KBM-7 (cell line): ENCODE results near the gene PICALM.
"Not testable (repeated sequence)": the region's sequence is repeated elsewhere in the genome, so short reads cannot be mapped to it uniquely, and the experiment has no call there.

ENCODE experiments used
- DNase-seq: peaks from one replicate; pipeline ENCODE4 v3.0.0-alpha.2; 2015
- in situ Hi-C: fragments of 300-500 bp; cut with MboI; formaldehyde crosslinking; loops from 2 replicates; pipeline ENCODE4 v1.14.3; 2020; ENCODE audit warnings: low sequenced_read_pairs, low pct_unique_long_range_greater_than_20kb, mixed read lengths

The PICALM gene

GRCh38 chr11:86068951-86069407 is at the start of gene PICALM:
PICALM (minus strand) TSS chr11:86069084; CDS start chr11:86068780, 304 bp downstream.
- in situ Hi-C loops: no loop called here
- DNase-seq: peak; percentile 99

- no peak for DNase-seq
- in situ Hi-C loops: no loop called here
Observed at GRCh38 chr11:86118253-86118652, 49.4 kb upstream of the PICALM start.

- no peak for DNase-seq
- in situ Hi-C loops: no loop called here
Observed at GRCh38 chr11:86117712-86118063, 48.8 kb upstream of the PICALM start.

- DNase-seq: peak; percentile 31
- in situ Hi-C loops: no loop called here
Observed at GRCh38 chr11:86117001-86117711, 48.3 kb upstream of the PICALM start.

GRCh38 chr11:86116386-86116726 is 47.5 kb upstream of the PICALM start:
- in situ Hi-C loops: no loop called here
- no peak for DNase-seq

GRCh38 chr11:86115542-86116385 is 46.9 kb upstream of the PICALM start:
- DNase-seq: no peak
- in situ Hi-C loops: no loop called here

- no peak for DNase-seq
- in situ Hi-C loops: no loop called here
Observed at GRCh38 chr11:86108890-86109638, 40.2 kb upstream of the PICALM start.

- in situ Hi-C loops: no loop called here
- peak; percentile 36 for DNase-seq
Observed at GRCh38 chr11:86108191-86108590, 39.3 kb upstream of the PICALM start.

GRCh38 chr11:86106916-86107315 is 38.0 kb upstream of the PICALM start:
- in situ Hi-C loops: no loop called here
- no peak for DNase-seq

GRCh38 chr11:86106031-86106430 is 37.1 kb upstream of the PICALM start:
- DNase-seq, in situ Hi-C loops: not testable (repeated sequence)

- in situ Hi-C loops, DNase-seq: not testable (repeated sequence)
Observed at GRCh38 chr11:86105601-86106000, 36.7 kb upstream of the PICALM start.

- in situ Hi-C loops: no loop called here
- DNase-seq: no peak
Observed at GRCh38 chr11:86103808-86104207, 34.9 kb upstream of the PICALM start.

- no peak for DNase-seq
- in situ Hi-C loops: no loop called here
Observed at GRCh38 chr11:86101941-86102407, 33.1 kb upstream of the PICALM start.

GRCh38 chr11:86101493-86101892 is 32.6 kb upstream of the PICALM start:
- no peak for DNase-seq
- in situ Hi-C loops: no loop called here

GRCh38 chr11:86099874-86100273 is 31.0 kb upstream of the PICALM start:
- DNase-seq: no peak
- in situ Hi-C loops: no loop called here

GRCh38 chr11:86097980-86098379 is 29.1 kb upstream of the PICALM start:
- in situ Hi-C loops: no loop called here
- peak; percentile 57 for DNase-seq

- DNase-seq: no peak
- in situ Hi-C loops: no loop called here
Observed at GRCh38 chr11:86091566-86091965, 22.7 kb upstream of the PICALM start.

GRCh38 chr11:86091086-86091485 is 22.2 kb upstream of the PICALM start:
- in situ Hi-C loops: no loop called here
- no peak for DNase-seq

GRCh38 chr11:86089659-86090058 is 20.8 kb upstream of the PICALM start:
- in situ Hi-C loops: no loop called here
- no peak for DNase-seq

GRCh38 chr11:86087688-86088087 is 18.8 kb upstream of the PICALM start:
- in situ Hi-C loops, DNase-seq: not testable (repeated sequence)
